Raji (cell line): ENCODE data around the gene ULK4.

Experiments used
- POLR2A ChIP-seq: IDR thresholded peaks from 2 replicates; pipeline ENCODE4 v1.6.1; 2011; ENCODE audit warnings: low read depth, low read length, control low read depth; ENCODE audit not compliant: insufficient read depth

Gene ULK4

GRCh38 chr3:41740374-41740886 is 221.5 kb downstream of the ULK4 start:
- TF ChIP-seq POLR2A, result no peak

- TF ChIP-seq POLR2A, result no peak
Observed at GRCh38 chr3:41726891-41727290, 235.0 kb downstream of the ULK4 start.

GRCh38 chr3:41717641-41718040 is 244.3 kb downstream of the ULK4 start:
- no peak for TF ChIP-seq POLR2A

DNA sequence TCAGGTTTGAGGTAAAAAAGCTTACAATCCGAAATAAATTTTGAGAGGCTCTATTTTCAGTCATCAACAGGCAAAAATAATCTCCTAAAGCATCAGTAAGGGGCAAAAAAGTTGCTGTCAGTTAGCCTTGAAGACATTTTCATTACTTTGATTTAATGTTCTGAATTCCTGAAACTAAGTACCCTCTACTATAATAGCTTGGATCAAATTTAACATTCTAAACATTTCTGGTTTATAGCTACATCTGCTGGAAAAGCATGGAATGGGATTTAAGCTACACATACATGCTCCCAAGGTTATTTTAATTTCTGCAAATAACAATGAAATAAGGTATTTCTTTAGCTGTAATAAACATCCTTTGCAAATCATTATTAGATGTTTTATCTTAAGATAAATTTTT is 245.4 kb downstream of the ULK4 start:
- no peak for TF ChIP-seq POLR2A

DNA sequence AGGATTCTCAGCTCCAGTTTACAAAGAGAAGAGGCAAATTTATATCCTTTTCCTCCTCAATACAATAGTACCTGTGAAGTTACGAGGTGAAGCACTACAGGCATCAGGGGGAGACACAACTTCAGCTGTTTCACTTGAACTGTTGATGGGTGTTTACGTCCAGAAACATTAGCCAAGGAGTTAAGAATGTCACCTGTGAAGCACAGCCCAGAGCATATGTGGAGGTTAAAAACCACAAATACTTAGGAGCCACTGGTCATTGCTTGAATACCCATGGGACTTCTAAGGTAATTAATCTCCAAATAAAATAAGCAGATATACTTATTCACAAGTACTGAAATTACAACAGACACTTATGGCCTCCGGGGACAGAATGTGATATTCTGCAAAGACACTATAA is 246.5 kb downstream of the ULK4 start:
- TF ChIP-seq POLR2A, result no peak

GRCh38 chr3:41711651-41712050 is 250.3 kb downstream of the ULK4 start:
- no peak for TF ChIP-seq POLR2A

- TF ChIP-seq POLR2A, result no peak
Observed at GRCh38 chr3:41710646-41711388, 251.1 kb downstream of the ULK4 start.

GRCh38 chr3:41708176-41708575 is 253.7 kb downstream of the ULK4 start:
- no peak for TF ChIP-seq POLR2A

DNA sequence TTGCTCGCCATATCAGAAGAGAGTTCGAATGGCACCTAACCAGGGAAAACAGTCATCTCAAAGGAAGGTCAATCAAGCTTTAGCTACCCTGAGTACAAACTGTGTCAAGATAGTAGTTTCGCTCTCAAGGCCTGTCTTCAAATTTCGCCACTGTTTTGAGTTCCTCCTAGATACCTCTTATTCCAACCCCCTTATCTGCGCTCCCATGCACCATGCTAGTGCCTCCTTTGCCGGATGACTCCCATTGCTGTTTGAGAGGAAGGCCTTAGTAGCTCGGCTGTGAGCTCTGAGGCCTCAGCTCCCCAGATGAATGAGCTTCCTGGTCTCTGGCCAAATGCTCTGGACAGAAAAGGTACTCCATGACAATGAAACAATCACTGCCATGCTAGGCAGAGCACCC is 256.0 kb downstream of the ULK4 start:
- TF ChIP-seq POLR2A, result no peak

GRCh38 chr3:41701191-41701698 is 260.7 kb downstream of the ULK4 start:
- no peak for TF ChIP-seq POLR2A

DNA sequence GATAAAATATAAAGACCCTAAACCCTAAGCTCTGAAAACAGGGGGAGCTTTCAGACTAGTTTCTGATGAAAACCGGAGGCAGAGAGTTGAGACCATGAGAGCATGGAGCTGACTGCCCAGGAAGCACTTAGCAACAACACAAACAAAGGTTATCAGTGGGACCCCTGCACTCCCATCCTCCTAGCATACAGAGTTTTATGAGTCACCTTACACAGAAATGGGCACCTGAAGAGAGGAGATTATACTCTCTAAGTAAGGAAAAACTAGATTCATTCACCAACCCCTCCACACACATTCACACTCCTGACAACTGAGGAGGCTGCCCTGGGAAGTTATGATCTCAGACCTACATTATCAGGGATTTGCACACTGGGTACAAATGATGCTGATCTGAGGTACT is 261.7 kb downstream of the ULK4 start:
- TF ChIP-seq POLR2A, result no peak

DNA sequence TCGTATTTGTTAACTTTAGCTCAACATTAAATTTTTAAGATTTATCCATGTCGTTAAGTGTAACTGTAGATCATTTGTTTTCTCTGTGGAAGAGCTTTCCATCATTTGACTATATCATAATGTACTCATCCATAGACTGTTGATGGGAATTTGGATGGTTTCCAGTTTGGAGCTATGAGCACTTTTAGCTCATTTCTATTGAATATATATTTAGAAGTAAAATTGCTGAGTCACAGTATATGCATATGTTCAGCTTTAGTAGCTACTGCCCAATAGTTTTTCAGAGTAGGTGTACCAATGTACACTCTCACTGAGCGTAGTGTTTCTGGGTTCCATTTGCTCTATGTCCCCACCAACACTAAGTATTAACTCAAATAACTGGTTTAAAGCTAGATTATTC is 263.0 kb downstream of the ULK4 start:
- TF ChIP-seq POLR2A, result no peak

DNA sequence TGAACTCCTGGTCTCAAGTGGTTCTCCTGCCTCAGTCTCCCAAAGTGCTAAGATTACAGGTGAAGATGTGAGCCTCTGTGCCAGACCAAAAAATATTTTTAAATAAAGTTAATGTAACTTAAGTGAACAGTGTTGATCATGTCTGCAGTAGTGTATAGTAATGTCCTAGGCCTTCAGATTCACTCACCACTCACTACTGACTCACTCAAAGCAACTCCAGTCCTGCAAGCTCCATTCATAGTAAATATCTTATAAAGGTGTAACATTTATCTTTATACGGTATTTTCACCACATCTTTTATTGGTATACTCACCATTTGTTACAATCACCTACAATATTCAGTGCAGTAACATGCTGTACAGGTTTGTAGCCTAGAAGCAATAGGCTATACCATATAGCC is 264.2 kb downstream of the ULK4 start:
- no peak for TF ChIP-seq POLR2A

- TF ChIP-seq POLR2A, result no peak
Observed at GRCh38 chr3:41693799-41694198, 268.1 kb downstream of the ULK4 start.

DNA sequence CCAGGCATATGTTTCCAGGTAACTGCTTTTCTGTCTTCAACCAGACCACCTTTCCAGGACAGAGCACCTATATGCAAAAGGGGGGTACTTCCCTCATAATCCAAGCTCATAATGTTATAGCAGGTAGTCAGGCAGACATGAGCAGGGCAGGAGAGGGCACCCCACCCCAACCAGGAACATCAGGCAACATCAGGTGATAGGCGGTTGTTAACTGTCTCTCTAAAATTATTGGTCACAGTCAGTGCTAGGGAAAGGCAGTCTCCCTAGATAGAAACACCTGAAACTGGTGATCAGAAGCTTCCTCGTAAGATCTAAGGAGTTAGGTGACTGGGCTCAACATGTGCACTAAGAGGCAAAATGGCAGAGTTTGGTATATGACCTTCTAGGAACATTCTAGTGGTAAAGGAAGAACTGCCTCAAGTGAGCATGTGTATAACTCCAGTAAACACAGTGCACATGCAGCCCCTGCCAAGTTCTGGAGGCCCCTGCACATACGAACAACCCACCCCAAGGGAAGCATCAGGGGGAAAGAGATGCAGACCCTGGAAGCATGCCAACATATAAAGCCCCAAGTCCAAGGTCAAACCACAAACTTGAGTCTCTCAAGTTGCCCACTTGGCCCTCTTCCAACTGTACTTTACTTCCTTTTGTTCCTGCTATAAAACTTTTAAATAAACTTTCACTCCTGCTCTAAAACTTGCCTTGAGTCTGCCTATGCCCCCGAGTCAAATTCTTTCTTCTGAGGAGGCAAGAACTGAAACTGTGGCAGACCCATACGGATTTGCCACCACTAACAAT is 270.9 kb downstream of the ULK4 start:
- no peak for TF ChIP-seq POLR2A
